SKM-1 treated with dmso at 0.1 percent for 144 hours (cell line): ENCODE data around the gene SCARB1.
A peak's percentile ranks its signal among the peaks of the same experiment; 100 is the strongest.
"Not testable (repeated sequence)": the region's sequence is repeated elsewhere in the genome, so short reads cannot be mapped to it uniquely, and the experiment has no call there.

ENCODE experiments used
- DNase-seq: peaks from one replicate; lab custom pipeline; 2025; ENCODE audit not compliant: unreplicated experiment; lab: John Stamatoyannopoulos, UW

The SCARB1 gene

DNA sequence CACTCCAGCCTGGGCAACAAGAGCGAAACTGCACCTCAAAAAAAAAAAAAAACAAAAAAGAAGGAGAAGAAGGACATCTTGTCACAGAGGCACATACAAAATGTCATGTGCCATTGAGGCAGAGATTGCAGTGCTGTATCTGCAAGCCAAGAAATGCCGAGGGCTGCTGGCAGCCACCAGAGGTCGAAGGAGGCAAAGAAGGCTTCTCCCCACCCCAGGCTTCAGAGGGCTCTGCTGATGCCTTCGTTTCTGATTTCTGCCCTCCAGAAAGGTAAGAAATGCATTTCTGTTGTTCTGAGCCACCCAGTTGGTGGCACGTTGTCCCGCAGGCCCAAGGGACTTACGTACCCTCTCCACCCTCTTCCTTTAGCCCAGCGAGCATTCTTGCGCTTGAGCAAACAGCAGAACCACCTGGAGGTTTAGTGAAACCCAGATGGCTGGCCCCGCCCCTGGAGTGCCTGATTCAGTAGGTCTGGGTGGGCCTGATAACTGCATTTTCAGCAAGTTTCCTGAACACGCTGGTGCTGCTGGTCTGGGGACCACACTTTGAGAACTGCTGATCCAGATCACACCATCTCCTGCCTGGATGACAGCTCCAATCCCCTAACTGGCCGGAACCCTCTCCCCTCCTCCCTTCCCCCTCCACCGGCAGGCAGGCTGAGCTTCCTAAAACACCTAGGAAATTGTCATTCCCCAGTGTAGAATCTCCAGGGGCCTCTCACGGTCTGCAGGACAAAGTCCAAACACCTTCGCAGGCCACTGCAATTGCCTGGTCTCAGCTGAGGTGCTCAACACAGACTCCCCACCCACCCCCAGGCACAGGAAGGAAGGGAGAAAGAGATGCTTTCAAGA lies 21.1 kb upstream of the SCARB1 start:
- no peak for DNase-seq

DNA sequence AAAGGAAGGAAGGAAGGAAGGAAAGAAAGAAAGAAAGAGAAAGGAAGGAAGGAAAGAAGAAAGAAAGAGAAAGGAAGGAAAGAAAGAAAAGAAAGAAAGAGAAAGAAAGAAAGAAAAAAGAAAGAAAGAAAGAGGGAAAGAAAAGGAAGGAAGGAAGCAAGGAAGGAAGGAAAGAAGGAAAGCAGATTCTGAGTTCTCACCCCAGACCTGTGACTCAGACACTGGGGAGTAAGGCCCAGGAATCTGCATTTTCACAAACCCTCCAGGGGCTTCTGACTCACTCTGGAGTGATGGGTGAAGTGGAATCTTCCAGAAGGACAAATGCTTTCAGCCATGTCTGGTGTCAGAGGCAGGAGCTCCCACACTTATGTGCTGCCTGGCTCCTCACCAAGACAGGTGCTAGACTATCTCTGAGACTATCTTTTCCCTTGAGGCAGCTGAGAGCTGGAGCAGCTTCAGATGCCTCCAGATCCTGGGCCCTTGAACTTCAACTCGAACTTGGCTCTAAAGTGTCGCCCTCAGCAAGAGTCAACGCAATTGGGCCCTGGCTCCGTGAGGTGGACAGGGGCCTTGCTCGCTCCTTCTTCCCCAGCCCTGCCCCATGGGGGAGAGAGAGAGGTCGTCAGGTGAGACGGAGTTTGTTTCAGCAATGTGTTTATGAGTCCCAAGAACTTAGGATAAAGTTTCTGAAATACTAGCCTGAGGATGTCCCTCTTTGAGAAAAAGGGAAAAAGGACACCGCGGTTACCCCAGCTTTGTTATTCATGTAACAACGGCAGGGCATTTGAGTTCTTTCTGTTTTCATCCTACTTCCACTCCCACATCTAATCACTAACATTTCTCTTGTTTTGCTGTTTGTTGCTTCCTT lies 19.8 kb upstream of the SCARB1 start:
- DNase-seq = no peak

GRCh38 chr12:124881123-124881522 lies 17.5 kb upstream of the SCARB1 start:
- DNase-seq = no peak

DNA sequence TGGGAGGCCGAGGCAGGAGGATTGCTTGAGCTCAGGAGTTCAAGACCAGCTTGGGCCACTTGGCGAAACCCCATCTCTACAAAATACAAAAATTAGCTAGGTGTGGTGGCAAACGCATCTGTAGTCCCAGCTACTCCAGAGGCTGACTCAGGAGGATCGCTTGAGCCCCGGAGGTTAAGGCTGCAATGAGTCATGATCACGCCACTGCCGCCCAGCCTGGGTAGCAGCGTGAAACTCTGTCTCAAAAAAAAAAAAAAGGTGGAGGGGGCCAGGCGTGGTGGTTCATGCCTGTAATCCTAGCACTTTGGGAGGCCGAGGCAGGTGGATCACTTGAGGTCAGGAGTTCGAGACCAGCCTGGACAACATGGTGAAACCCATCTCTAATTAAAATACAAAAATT lies 16.7 kb upstream of the SCARB1 start:
- not testable (repeated sequence) for DNase-seq

GRCh38 chr12:124878795-124879516 lies 15.3 kb upstream of the SCARB1 start:
- no peak for DNase-seq

- no peak for DNase-seq
These were observed 13.8 kb upstream of the SCARB1 start for GRCh38 chr12:124877423-124877822.

- no peak for DNase-seq
These were observed 12.5 kb upstream of the SCARB1 start for GRCh38 chr12:124876171-124876570.

GRCh38 chr12:124875803-124876132 lies 12.1 kb upstream of the SCARB1 start:
- no peak for DNase-seq

DNA sequence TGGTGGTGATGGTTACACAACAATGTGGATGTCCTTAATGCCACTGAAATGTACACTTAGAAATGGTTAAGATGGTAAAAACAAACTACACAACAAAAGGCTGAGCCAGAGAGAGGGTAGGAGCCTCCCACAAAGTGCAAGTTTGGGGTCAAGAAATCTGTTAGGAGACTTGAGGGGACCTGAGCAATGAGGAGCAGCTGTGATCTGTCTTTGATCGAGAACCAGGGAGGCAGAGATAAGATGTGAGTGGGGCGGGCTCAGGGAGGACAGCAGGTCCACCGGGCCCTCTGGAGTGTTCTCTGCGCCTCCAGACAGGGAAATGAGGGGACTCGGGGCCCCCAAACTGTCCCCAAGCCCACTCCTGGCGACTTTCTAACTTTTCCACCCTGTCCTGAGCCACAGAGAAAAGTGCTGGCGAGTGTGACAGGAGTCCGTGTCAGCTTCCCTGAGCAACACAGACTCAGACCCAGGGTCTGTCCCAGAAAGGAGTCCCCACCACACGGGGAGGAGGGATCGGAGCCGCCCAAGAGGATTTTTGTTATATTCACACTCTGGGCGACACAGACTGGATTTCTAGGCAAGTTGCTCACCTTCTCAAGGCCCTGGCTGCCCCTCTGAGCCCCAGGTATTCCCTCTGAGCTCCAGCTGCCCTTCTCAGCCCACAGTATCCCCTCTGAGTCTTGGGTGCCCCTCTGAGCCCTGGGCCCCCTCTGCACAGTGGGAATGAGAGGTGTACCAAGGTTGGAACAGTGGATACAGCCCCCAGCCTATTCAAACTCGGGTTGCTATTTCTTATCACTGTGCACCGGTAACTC lies 11.5 kb upstream of the SCARB1 start:
- no peak for DNase-seq

- DNase-seq = no peak
These were observed 10.5 kb upstream of the SCARB1 start for GRCh38 chr12:124874188-124874587.

- no peak for DNase-seq
These were observed 8.5 kb upstream of the SCARB1 start for GRCh38 chr12:124872068-124872719.

GRCh38 chr12:124871297-124871696 lies 7.6 kb upstream of the SCARB1 start:
- no peak for DNase-seq

DNA sequence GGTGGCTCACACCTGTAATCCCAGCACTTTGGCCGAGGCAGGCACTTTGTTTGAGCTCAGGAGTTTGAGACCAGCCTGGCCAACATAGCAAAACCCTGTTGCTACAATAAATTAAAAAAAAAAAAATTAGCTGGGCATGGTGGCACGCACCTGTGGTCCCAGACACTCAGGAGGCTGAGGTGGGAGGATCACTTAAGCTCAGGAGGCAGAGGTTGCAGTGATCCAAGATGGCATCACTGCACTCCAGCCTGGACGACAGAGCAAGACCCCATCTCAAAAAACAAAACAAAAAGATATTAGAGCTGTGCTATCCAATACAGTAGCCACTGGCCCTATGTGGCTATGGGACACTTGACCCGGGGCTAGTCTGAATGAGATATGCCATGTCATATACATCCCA lies 6.9 kb upstream of the SCARB1 start:
- DNase-seq = no peak

- peak; percentile 71 for DNase-seq
These were observed 5.5 kb upstream of the SCARB1 start for GRCh38 chr12:124869059-124869665.

- DNase-seq = no peak
These were observed 4.8 kb upstream of the SCARB1 start for GRCh38 chr12:124868252-124869058.

GRCh38 chr12:124867401-124867930 lies 3.8 kb upstream of the SCARB1 start:
- no peak for DNase-seq

- DNase-seq = no peak
These were observed 3.3 kb upstream of the SCARB1 start for GRCh38 chr12:124866883-124867400.

DNA sequence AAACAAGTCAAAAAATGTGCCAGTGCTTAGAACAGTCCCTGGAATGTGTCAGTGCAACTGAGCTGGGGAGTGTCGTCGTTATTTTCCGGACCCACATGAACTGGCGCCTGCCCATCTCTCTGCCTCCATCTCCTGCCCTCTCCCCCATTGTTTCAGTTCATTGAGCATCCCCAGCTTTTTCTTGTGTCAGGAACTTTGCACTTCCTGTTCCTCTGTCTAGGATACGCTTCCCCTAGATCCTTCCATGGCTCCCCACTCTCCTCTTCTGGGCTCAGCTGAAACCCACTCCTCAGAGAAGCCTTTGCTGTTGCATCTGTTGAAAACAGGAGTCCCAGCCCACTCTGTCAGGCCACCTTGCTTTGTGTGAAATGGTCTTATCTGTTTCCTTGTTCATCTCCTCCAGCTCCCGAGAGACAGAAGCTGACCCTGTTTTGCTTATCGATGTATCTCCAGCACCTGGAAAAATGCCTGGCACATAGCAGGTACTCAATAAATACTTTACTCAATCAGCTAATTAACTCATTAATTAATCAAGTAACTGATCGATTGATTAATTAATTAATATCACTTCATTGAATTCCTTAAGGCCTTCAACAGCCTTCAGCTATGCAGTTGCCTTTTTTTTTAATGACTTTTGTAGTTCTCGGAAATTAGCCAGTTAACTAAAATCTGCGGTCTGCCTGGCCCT lies 2.7 kb upstream of the SCARB1 start:
- DNase-seq = no peak
